ENCODE measurements around the gene NRG3.

The NRG3 gene

GRCh38 chr10:82400841-82401240 is 525.8 kb downstream of the NRG3 start:
- no peak for DNase-seq

GRCh38 chr10:82402906-82403401 is 528.0 kb downstream of the NRG3 start:
- no peak for DNase-seq

- no peak for DNase-seq
Measured at GRCh38 chr10:82409671-82410070, 534.7 kb downstream of the NRG3 start.

- DNase-seq: no peak
Measured at GRCh38 chr10:82411416-82411815, 536.4 kb downstream of the NRG3 start.

- no peak for DNase-seq
Measured at GRCh38 chr10:82420001-82420400, 545.0 kb downstream of the NRG3 start.

GRCh38 chr10:82429302-82429701 is 554.3 kb downstream of the NRG3 start:
- no peak for DNase-seq

- no peak for DNase-seq
Measured at GRCh38 chr10:82438277-82438676, 563.3 kb downstream of the NRG3 start.

GRCh38 chr10:82440775-82441174 is 565.8 kb downstream of the NRG3 start:
- no peak for DNase-seq

- DNase-seq: no peak
Measured at GRCh38 chr10:82452046-82452445, 577.1 kb downstream of the NRG3 start.

GRCh38 chr10:82452676-82453075 is 577.7 kb downstream of the NRG3 start:
- no peak for DNase-seq

GRCh38 chr10:82453678-82454293 is 578.8 kb downstream of the NRG3 start:
- no peak for DNase-seq

GRCh38 chr10:82462910-82463551 is 588.0 kb downstream of the NRG3 start:
- no peak for DNase-seq

- DNase-seq: no peak
Measured at GRCh38 chr10:82463614-82464013, 588.6 kb downstream of the NRG3 start.

- no peak for DNase-seq
Measured at GRCh38 chr10:82464191-82464818, 589.3 kb downstream of the NRG3 start.

- DNase-seq: no peak
Measured at GRCh38 chr10:82464966-82465365, 590.0 kb downstream of the NRG3 start.

- DNase-seq: no peak
Measured at GRCh38 chr10:82468453-82468852, 593.5 kb downstream of the NRG3 start.

- DNase-seq: no peak
Measured at GRCh38 chr10:82472406-82473335, 597.7 kb downstream of the NRG3 start.

GRCh38 chr10:82477776-82478175 is 602.8 kb downstream of the NRG3 start:
- DNase-seq: no peak

GRCh38 chr10:82492647-82493046 is 617.7 kb downstream of the NRG3 start:
- no peak for DNase-seq

GRCh38 chr10:82496114-82496513 is 621.1 kb downstream of the NRG3 start:
- DNase-seq: no peak

- DNase-seq: no peak
Measured at GRCh38 chr10:82497439-82497838, 622.4 kb downstream of the NRG3 start.

GRCh38 chr10:82498976-82499375 is 624.0 kb downstream of the NRG3 start:
- DNase-seq: no peak

- no peak for DNase-seq
Measured at GRCh38 chr10:82505009-82505408, 630.0 kb downstream of the NRG3 start.
